ENCODE measurements around the gene GDPGP1. TPM values are rescaled to one million over a fixed set of nuclear protein-coding genes. Genes with fewer than 3 reads are reported as not detected.

GDPGP1 gene
- total RNA-seq, 1 experiment from 2014 or later: 5.2 TPM

DNA sequence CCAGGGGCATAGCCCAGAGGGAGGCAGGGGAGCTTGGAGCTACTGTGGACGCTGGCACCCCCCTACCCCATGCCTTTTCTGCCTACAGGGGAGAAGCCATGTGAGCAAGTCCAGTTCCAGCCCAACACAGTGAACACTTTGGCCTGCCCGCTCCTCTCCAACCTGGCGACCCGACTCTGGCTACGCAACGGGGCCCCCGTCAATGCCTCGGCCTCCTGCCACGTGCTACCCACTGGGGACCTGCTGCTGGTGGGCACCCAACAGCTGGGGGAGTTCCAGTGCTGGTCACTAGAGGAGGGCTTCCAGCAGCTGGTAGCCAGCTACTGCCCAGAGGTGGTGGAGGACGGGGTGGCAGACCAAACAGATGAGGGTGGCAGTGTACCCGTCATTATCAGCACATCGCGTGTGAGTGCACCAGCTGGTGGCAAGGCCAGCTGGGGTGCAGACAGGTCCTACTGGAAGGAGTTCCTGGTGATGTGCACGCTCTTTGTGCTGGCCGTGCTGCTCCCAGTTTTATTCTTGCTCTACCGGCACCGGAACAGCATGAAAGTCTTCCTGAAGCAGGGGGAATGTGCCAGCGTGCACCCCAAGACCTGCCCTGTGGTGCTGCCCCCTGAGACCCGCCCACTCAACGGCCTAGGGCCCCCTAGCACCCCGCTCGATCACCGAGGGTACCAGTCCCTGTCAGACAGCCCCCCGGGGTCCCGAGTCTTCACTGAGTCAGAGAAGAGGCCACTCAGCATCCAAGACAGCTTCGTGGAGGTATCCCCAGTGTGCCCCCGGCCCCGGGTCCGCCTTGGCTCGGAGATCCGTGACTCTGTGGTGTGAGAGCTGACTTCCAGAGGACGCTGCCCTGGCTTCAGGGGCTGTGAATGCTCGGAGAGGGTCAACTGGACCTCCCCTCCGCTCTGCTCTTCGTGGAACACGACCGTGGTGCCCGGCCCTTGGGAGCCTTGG, 5.9 kb upstream of the GDPGP1 start:
- CTCF ChIA-PET: interaction anchor here (0.6 kb wide), 1 partner anchor 21 kb away, joined by 4 read pairs; the partner anchor contains the start of gene TTLL13
- peaks cover 16% of the 10 kb centered on the region for H3K36me3 ChIP-seq (ENCODE audit: insufficient read depth, low read length, poor library complexity, severe bottlenecking)

DNA sequence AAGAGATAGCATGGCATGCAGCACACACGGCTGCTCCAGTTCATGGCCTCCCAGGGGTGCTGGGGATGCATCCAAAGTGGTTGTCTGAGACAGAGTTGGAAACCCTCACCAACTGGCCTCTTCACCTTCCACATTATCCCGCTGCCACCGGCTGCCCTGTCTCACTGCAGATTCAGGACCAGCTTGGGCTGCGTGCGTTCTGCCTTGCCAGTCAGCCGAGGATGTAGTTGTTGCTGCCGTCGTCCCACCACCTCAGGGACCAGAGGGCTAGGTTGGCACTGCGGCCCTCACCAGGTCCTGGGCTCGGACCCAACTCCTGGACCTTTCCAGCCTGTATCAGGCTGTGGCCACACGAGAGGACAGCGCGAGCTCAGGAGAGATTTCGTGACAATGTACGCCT, 5.0 kb upstream of the GDPGP1 start:
- BruUV-seq (replicated peaks): no TSS peak
- no peak for TF ChIP-seq EZH2 (IDR thresholded peaks at IDR 0.05; ENCODE audit: borderline replicate concordance, low read depth, low read length, poor library complexity, severe bottlenecking)
- intact Hi-C loops (cut with micrococcal nuclease; ENCODE audit: unreplicated experiment): no loop called here
- H3K27me3 ChIP-seq (replicated peaks; ENCODE audit: insufficient read depth, low read depth, low read length, poor library complexity): no peaks in the 10 kb centered on the region
- DNase-seq (ENCODE audit: low spot score): no peak
- peaks cover 16% of the 10 kb centered on the region for H3K36me3 ChIP-seq (ENCODE audit: insufficient read depth, low read length, poor library complexity, severe bottlenecking)
- no peaks in the 10 kb centered on the region for H3K4me1 ChIP-seq (ENCODE audit: insufficient read depth, low read length, poor library complexity, severe bottlenecking)
- POLR2A ChIA-PET (ENCODE audit: low non-redundant PET): no interaction called here
- CTCF ChIA-PET: no interaction called here
- no peaks in the 10 kb centered on the region for H3K9me3 ChIP-seq (ENCODE audit: low read depth, low read length, poor library complexity, severe bottlenecking)
- H3K27ac ChIP-seq (ENCODE audit: low read depth, low read length, poor library complexity, severe bottlenecking): no peak overlapping the region
- no peak overlapping the region for H3K4me3 ChIP-seq (ENCODE audit: low read depth, low read length, poor library complexity, severe bottlenecking)

More for the DNA sequence above, 5.9 kb upstream of the GDPGP1 start:
- no peaks in the 10 kb centered on the region for H3K9me3 ChIP-seq (ENCODE audit: low read depth, low read length, poor library complexity, severe bottlenecking)
- H3K27me3 ChIP-seq (replicated peaks; ENCODE audit: insufficient read depth, low read depth, low read length, poor library complexity): no peaks in the 10 kb centered on the region
- intact Hi-C loops (cut with micrococcal nuclease; ENCODE audit: unreplicated experiment): no loop called here
- TF ChIP-seq EZH2 (IDR thresholded peaks at IDR 0.05; ENCODE audit: borderline replicate concordance, low read depth, low read length, poor library complexity, severe bottlenecking): no peak
- TF ChIP-seq, protein P1, sequence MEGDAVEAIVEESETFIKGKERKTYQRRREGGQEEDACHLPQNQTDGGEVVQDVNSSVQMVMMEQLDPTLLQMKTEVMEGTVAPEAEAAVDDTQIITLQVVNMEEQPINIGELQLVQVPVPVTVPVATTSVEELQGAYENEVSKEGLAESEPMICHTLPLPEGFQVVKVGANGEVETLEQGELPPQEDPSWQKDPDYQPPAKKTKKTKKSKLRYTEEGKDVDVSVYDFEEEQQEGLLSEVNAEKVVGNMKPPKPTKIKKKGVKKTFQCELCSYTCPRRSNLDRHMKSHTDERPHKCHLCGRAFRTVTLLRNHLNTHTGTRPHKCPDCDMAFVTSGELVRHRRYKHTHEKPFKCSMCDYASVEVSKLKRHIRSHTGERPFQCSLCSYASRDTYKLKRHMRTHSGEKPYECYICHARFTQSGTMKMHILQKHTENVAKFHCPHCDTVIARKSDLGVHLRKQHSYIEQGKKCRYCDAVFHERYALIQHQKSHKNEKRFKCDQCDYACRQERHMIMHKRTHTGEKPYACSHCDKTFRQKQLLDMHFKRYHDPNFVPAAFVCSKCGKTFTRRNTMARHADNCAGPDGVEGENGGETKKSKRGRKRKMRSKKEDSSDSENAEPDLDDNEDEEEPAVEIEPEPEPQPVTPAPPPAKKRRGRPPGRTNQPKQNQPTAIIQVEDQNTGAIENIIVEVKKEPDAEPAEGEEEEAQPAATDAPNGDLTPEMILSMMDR (conservative IDR thresholded peaks at IDR 0.05; ENCODE audit: low read depth, low read length): no peak
- H3K4me3 ChIP-seq (ENCODE audit: low read depth, low read length, poor library complexity, severe bottlenecking): no peak overlapping the region
- no peaks in the 10 kb centered on the region for H3K4me1 ChIP-seq (ENCODE audit: insufficient read depth, low read length, poor library complexity, severe bottlenecking)
- no TSS peak for BruUV-seq (replicated peaks)
- H3K27ac ChIP-seq (ENCODE audit: low read depth, low read length, poor library complexity, severe bottlenecking): no peak overlapping the region
- POLR2A ChIA-PET (ENCODE audit: low non-redundant PET): no interaction called here
- DNase-seq (ENCODE audit: low spot score): no peak

DNA sequence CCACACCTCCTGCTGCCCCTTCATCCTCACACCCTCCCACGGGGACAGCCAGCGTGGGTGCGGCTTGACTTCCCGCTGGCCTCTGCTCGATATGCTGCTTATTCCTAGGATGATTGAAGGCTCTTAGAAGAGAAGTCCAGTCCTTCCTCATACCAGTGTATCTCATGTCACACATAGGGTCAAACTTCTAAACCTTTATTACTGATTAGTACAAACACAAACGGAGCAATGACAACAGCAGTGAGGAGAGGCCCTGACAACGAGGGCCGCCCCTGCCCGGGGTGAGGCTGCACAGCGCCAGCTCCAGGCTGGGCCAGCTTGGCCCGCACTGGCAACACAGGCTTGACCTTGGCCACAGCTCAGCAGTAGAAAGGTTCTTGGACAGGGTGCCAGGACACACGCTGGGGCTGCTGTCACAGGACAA, 3.9 kb upstream of the GDPGP1 start:
- POLR2A ChIA-PET (ENCODE audit: low non-redundant PET): no interaction called here
- Histone ChIP-seq H3K4me3 (ENCODE audit: low read depth, low read length, poor library complexity, severe bottlenecking) (no peak overlapping the region), H3K9me3 (ENCODE audit: low read depth, low read length, poor library complexity, severe bottlenecking) (no peaks in the 10 kb centered on the region), H3K27me3 (replicated peaks; ENCODE audit: insufficient read depth, low read depth, low read length, poor library complexity) (no peaks in the 10 kb centered on the region), H3K36me3 (ENCODE audit: insufficient read depth, low read length, poor library complexity, severe bottlenecking) (peaks cover 16% of the 10 kb centered on the region), H3K4me1 (ENCODE audit: insufficient read depth, low read length, poor library complexity, severe bottlenecking) (peaks cover 5% of the 10 kb centered on the region), H3K27ac (ENCODE audit: low read depth, low read length, poor library complexity, severe bottlenecking) (no peak overlapping the region)
- intact Hi-C loops (cut with micrococcal nuclease; ENCODE audit: unreplicated experiment): no loop called here
- CTCF ChIA-PET: no interaction called here
- BruUV-seq (replicated peaks): no TSS peak
- no peak for DNase-seq (ENCODE audit: low spot score)
- TF ChIP-seq EZH2 (IDR thresholded peaks at IDR 0.05; ENCODE audit: borderline replicate concordance, low read depth, low read length, poor library complexity, severe bottlenecking): no peak
- TF ChIP-seq, protein P1 (conservative IDR thresholded peaks at IDR 0.05; ENCODE audit: low read depth, low read length): no peak

Measured in A673 (cell line).